GM23338 (cell line): Measurements from ENCODE around the gene CATSPER2. TPM values are rescaled to one million over a fixed set of nuclear protein-coding genes. Genes with fewer than 3 reads are reported as not detected.
A peak's percentile ranks its signal among the peaks of the same experiment; 100 is the strongest.
"Not testable (repeated sequence)": the region's sequence is repeated elsewhere in the genome, so short reads cannot be mapped to it uniquely, and the experiment has no call there.

ENCODE experiments used
- ATAC-seq: fragments of 200-7000 bp; cut with Tn5 transposase; 3 replicates; pipeline ENCODE4 v1.9.1; 2020
- DNase-seq: peaks from one replicate; pipeline ENCODE4 v3.0.0-alpha.2; 2015; ENCODE audit warnings: low spot score
- H2AFZ ChIP-seq: fragments of 200-600 bp; sonication (generic); 2 replicates; pipeline ENCODE4 v1.8.0; 2016; ENCODE audit warnings: antibody characterized with exemption, mild to moderate bottlenecking, moderate library complexity
- H3F3A ChIP-seq: fragments of 200-600 bp; sonication (generic); replicated peaks from 2 replicates; pipeline ENCODE4 v1.8.0; 2017; ENCODE audit warnings: antibody characterized with exemption, mixed run types, low read depth
- H3K27ac ChIP-seq: fragments of 200-600 bp; sonication (generic); 2 replicates; pipeline ENCODE4 v1.6.1; 2016; ENCODE audit warnings: low read depth
- H3K27me3 ChIP-seq: fragments of 200-600 bp; sonication (generic); 2 replicates; pipeline ENCODE4 v1.8.0; 2016; ENCODE audit warnings: mild to moderate bottlenecking, mixed run types, moderate library complexity; ENCODE audit not compliant: insufficient read depth
- H3K36me3 ChIP-seq: fragments of 200-600 bp; sonication (generic); 2 replicates; pipeline ENCODE4 v1.8.0; 2016; ENCODE audit warnings: mild to moderate bottlenecking; ENCODE audit not compliant: insufficient read depth
- H3K4me1 ChIP-seq: fragments of 200-600 bp; sonication (generic); 2 replicates; pipeline ENCODE4 v1.8.0; 2016; ENCODE audit warnings: mild to moderate bottlenecking, moderate library complexity; ENCODE audit not compliant: insufficient read depth
- H3K4me2 ChIP-seq: fragments of 200-600 bp; sonication (generic); 2 replicates; pipeline ENCODE4 v1.7.1; 2017; ENCODE audit warnings: mixed run types
- H3K4me3 ChIP-seq: fragments of 200-600 bp; sonication (generic); 2 replicates; pipeline ENCODE4 v1.6.1; 2016; ENCODE audit warnings: mixed run types
- H3K79me2 ChIP-seq: fragments of 200-600 bp; sonication (generic); replicated peaks from 2 replicates; pipeline ENCODE4 v1.8.0; 2017; ENCODE audit warnings: mild to moderate bottlenecking; ENCODE audit not compliant: insufficient read depth
- H3K9me2 ChIP-seq: fragments of 200-600 bp; sonication (generic); 2 replicates; pipeline ENCODE4 v1.8.0; 2017; ENCODE audit not compliant: insufficient read depth
- H4K20me1 ChIP-seq: fragments of 200-600 bp; sonication (generic); replicated peaks from 2 replicates; pipeline ENCODE4 v1.8.0; 2017; ENCODE audit warnings: mild to moderate bottlenecking; ENCODE audit not compliant: insufficient read depth
- H3K27ac Mint-ChIP-seq: 2 replicates; pipeline ENCODE4 v1.8.0; 2020; ENCODE audit warnings: inconsistent platforms, mild to moderate bottlenecking, moderate library complexity, mixed read lengths
- H3K27me3 Mint-ChIP-seq: 3 replicates; pipeline ENCODE4 v1.8.0; 2022; ENCODE audit warnings: low read depth, mild to moderate bottlenecking, moderate library complexity, mixed read lengths, inconsistent platforms; ENCODE audit not compliant: insufficient read depth, poor library complexity
- H3K36me3 Mint-ChIP-seq: 3 replicates; pipeline ENCODE4 v1.8.0; 2021; ENCODE audit warnings: low read depth, mild to moderate bottlenecking, inconsistent platforms, moderate library complexity, mixed read lengths
- H3K4me1 Mint-ChIP-seq: 3 replicates; pipeline ENCODE4 v1.8.0; 2020; ENCODE audit warnings: mild to moderate bottlenecking, inconsistent platforms, mixed read lengths
- H3K4me3 Mint-ChIP-seq: 3 replicates; pipeline ENCODE4 v1.8.0; 2021; ENCODE audit warnings: moderate library complexity, mild to moderate bottlenecking, inconsistent platforms, mixed read lengths
- H3K9me3 Mint-ChIP-seq: 3 replicates; pipeline ENCODE4 v1.8.0; 2020; ENCODE audit warnings: moderate library complexity, mild to moderate bottlenecking, inconsistent platforms, mixed read lengths
- polyA plus RNA-seq: library from polyadenylated mRNA; unstranded; fragments of >200 nt; fragmentation: Nextera tagmentation; extraction: Ambion mirVana; gene quantifications from 2 replicates; pipeline ENCODE4 v1.2.1, GENCODE V29; 2016
- small RNA-seq: library from RNA; depleted of rRNA; stranded (forward); fragments of <200 nt; gene quantifications from one replicate; pipeline ENCODE3, GENCODE V24; 2014; ENCODE audit warnings: low replicate concordance
- total RNA-seq: library from RNA; depleted of rRNA; stranded (reverse); fragments of >200 nt; shearing (Covaris generic); gene quantifications from 2 replicates; pipeline ENCODE4 v1.2.3, GENCODE V29; 2014; rRNA removed

The CATSPER2 gene
- total and polyA plus RNA-seq, 2 experiments from 2014 or later = 0.92 to 1.1 TPM

DNA sequence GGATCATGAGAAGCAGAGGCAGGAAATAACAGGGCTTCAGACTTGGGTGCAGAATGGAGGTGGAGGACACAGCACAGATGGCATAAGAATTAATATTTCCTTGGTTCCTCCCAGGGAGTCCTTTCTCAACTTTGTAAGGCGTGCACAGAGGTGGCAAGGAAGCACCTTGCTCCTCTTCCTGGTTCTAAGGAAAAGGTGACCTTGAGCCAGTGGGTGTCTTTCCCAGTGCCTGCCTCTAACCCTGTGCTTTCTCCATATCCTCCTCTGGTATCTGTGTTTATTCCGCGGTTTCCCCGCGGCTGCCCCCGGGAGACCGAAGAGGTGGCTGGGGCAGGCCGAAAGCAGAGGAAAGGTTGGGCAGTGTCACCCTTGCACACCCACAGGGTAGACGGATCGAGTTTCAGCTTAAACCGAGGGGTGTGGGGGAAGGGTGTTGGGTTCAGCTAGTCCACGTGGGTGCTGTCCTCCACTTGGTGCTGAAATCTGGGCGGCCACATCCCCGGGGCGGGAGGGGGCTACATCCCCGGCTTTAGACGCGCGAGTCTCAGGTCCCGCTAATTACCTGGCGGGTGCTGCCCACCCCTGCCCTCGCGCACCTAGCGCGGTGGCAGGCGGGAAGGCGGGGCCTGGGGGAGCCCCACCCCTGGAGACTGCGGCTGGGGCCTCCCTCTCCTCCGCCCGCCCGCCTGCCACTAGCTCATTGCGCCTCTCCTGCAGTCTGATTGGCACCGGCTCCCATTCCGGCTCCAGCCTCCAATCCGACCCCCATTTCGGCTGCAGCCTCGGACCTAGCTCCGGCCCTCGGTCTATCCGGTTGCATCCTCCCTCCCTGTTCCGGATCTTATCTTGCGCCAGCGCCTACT is 55.1 kb downstream of the CATSPER2 start, which contains the start of gene CKMT1B:
TSS of gene CKMT1B (plus strand) at position 700 of the 863 bp plus-strand sequence. CDS start 192 bp downstream, outside the sequence.
- not testable (repeated sequence) for H3K4me2 ChIP-seq, H3K27me3 ChIP-seq, H3K4me1 ChIP-seq, H3K79me2 ChIP-seq, H3K4me3 ChIP-seq, H3K36me3 ChIP-seq, H3F3A ChIP-seq, H3K27ac ChIP-seq, H3K4me1 Mint-ChIP-seq, H2AFZ ChIP-seq, H3K27me3 Mint-ChIP-seq, H4K20me1 ChIP-seq, H3K9me3 Mint-ChIP-seq, DNase-seq, H3K27ac Mint-ChIP-seq, H3K4me3 Mint-ChIP-seq, H3K9me2 ChIP-seq
- peak; percentile 82 for ATAC-seq
- peaks cover 10% of the 10 kb centered on the region for H3K36me3 Mint-ChIP-seq

DNA sequence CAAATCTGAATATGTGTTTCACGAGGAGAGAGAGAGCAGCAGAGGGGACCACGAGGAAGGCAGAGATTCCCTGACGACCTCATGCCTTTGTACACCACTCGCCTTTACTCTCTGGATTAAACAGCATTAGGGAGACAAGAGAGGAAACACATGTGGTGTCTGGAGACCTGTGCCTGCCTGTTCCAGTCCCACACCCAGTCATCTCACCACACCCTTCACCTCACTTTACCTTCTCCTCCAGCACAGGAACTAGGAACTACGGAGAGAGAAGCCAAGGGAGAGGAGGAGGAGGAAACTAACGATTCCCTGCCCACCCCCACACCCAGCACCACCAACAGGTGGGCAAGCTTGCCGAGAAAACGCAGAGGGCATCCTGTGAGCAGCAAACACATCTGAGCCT is 55.8 kb downstream of the CATSPER2 start:
- not testable (repeated sequence) for H3K36me3 ChIP-seq, H3K9me3 Mint-ChIP-seq, H3K36me3 Mint-ChIP-seq, H3K4me3 Mint-ChIP-seq, H3K4me3 ChIP-seq, H3K79me2 ChIP-seq, H3K27ac Mint-ChIP-seq, H3K9me2 ChIP-seq, ATAC-seq, H4K20me1 ChIP-seq, H2AFZ ChIP-seq, H3K27me3 ChIP-seq, DNase-seq, H3K27me3 Mint-ChIP-seq, H3K4me2 ChIP-seq, H3K4me1 Mint-ChIP-seq, H3F3A ChIP-seq, H3K27ac ChIP-seq, H3K4me1 ChIP-seq

DNA sequence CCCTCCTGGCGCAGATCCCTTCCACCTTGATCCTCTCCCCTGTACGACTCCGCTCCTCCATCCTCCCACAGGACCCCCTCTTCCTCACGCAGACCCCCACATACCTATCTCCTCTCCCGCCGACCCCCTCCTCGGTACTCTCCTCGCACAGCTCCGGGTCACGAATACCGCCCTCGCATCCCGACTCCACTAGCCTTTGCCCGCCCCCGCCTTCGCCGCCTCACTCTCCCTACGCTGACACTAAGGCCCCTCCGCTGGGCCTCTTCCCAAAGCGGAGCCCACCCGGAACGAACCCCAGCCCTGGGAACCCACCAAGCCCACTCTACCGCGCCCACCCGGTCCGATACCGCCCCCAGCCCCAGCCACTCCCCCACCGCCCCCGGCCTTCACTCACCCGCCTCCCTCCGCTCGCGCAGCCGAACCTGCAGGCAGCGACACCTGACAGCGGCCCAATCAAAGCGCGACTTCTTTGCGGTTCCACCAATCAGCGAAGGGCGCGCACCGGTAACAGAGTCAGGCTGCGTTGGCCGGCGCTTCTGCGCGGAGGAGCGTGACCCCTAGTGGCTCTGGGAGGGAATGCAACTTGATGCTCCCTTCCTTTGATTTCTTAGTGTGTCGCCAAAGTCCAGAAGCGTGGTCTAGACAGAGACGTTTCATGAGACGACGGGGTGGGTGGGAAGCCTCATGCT is 58.7 kb downstream of the CATSPER2 start, which contains the start of gene PPIP5K1:
TSS of gene PPIP5K1 (minus strand) at position 431 of the 689 bp plus-strand sequence. CDS start 5,704 bp downstream, outside the sequence.
- not testable (repeated sequence) for H3K79me2 ChIP-seq, DNase-seq, H3K4me2 ChIP-seq, H3K9me2 ChIP-seq, H4K20me1 ChIP-seq, H3K27me3 Mint-ChIP-seq, H3K27ac ChIP-seq, H3K27ac Mint-ChIP-seq, H3K4me1 Mint-ChIP-seq, H3K36me3 ChIP-seq, H3K4me1 ChIP-seq, H3K4me3 Mint-ChIP-seq, H3K4me3 ChIP-seq, H3F3A ChIP-seq, H3K27me3 ChIP-seq, H3K36me3 Mint-ChIP-seq, H2AFZ ChIP-seq, H3K9me3 Mint-ChIP-seq
- ATAC-seq = peak; percentile 65

Small RNA genes lying within 50 kb of the gene (small RNA-seq; reads per million reads assigned to genes)
- gene PDIA3P2 (not detected), gene RNU6-554P (not detected), gene RNU6-610P (not detected)

Other genes with a start within 250 kb of the CATSPER2 start
- gene TP53BP1, start 155.7 kb downstream of the CATSPER2 start, total RNA-seq = 48.6 and 81.3 TPM in 2 replicates
- 15.5 and 17.7 TPM in 2 replicates for gene TP53BP1, start 155.7 kb downstream of the CATSPER2 start, polyA plus RNA-seq
- gene MAP1A, start 131.2 kb downstream of the CATSPER2 start, total RNA-seq = 2.0 and 2.3 TPM in 2 replicates
- 0.81 and 0.85 TPM in 2 replicates for gene MAP1A, start 131.2 kb downstream of the CATSPER2 start, polyA plus RNA-seq
- gene PPIP5K1, start 58.6 kb downstream of the CATSPER2 start, total RNA-seq = 21.7 and 23.5 TPM in 2 replicates
- gene PPIP5K1, start 58.6 kb downstream of the CATSPER2 start, polyA plus RNA-seq = 4.5 and 5.8 TPM in 2 replicates
- gene CKMT1B, start 54.8 kb downstream of the CATSPER2 start, total RNA-seq = 28.6 and 31.4 TPM in 2 replicates
- gene CKMT1B, start 54.8 kb downstream of the CATSPER2 start, polyA plus RNA-seq = 36.8 and 41.2 TPM in 2 replicates
- gene STRC, start 30.0 kb downstream of the CATSPER2 start, total RNA-seq = 0.19 and 0.45 TPM in 2 replicates
- 0.40 TPM in 1 of 2 replicates, not detected in the other for gene STRC, start 30.0 kb downstream of the CATSPER2 start, polyA plus RNA-seq
- 16.0 and 27.3 TPM in 2 replicates for gene CKMT1A, start 45.0 kb upstream of the CATSPER2 start, total RNA-seq
- 30.9 and 31.1 TPM in 2 replicates for gene CKMT1A, start 45.0 kb upstream of the CATSPER2 start, polyA plus RNA-seq
- 363 and 371 TPM in 2 replicates for gene PDIA3, start 97.6 kb upstream of the CATSPER2 start, total RNA-seq
- gene PDIA3, start 97.6 kb upstream of the CATSPER2 start, polyA plus RNA-seq = 585 and 631 TPM in 2 replicates
- 13.6 and 19.2 TPM in 2 replicates for gene ELL3, start 128.1 kb upstream of the CATSPER2 start, total RNA-seq
- gene ELL3, start 128.1 kb upstream of the CATSPER2 start, polyA plus RNA-seq = 12.0 and 14.2 TPM in 2 replicates
- 459 and 460 TPM in 2 replicates for gene SERF2, start 143.5 kb upstream of the CATSPER2 start, total RNA-seq
- gene SERF2, start 143.5 kb upstream of the CATSPER2 start, polyA plus RNA-seq = 2,602 and 2,869 TPM in 2 replicates
- not detected in 2 replicates for gene SERINC4, start 151.4 kb upstream of the CATSPER2 start, total RNA-seq
- gene SERINC4, start 151.4 kb upstream of the CATSPER2 start, polyA plus RNA-seq = not detected in 2 replicates
- 7.2 and 9.4 TPM in 2 replicates for gene HYPK, start 151.8 kb upstream of the CATSPER2 start, total RNA-seq
- gene HYPK, start 151.8 kb upstream of the CATSPER2 start, polyA plus RNA-seq = 39.6 and 40.1 TPM in 2 replicates
- gene MFAP1, start 175.8 kb upstream of the CATSPER2 start, total RNA-seq = 18.4 and 24.5 TPM in 2 replicates
- gene MFAP1, start 175.8 kb upstream of the CATSPER2 start, polyA plus RNA-seq = 33.6 and 34.9 TPM in 2 replicates
- gene WDR76, start 178.2 kb upstream of the CATSPER2 start, total RNA-seq = 14.6 and 17.8 TPM in 2 replicates
- gene WDR76, start 178.2 kb upstream of the CATSPER2 start, polyA plus RNA-seq = 8.5 and 9.7 TPM in 2 replicates